K562 (cell line): ENCODE data around the gene SEPTIN1. TPM values are rescaled to one million over a fixed set of nuclear protein-coding genes. Genes with fewer than 3 reads are reported as not detected.

Experiments used
- CBX3 ChIP-seq, 2 experiments: IDR thresholded peaks; 1 replicate in 1 of 2; 2 replicates in 1 of 2; pipeline ENCODE4 v1.6.1; 2012; ENCODE audit warnings: inconsistent platforms in 2 of 2, low read length in 2 of 2, borderline replicate concordance in 1 of 2, control low read depth in 1 of 2
- CEBPG ChIP-seq, 3 experiments: fragments of 200-800 bp in 1 of 3; sonication (Bioruptor generic) in 1 of 3; sonication (generic) in 1 of 3; formaldehyde crosslinking in 1 of 3; IDR thresholded peaks in 2 of 3; conservative IDR thresholded peaks in 1 of 3; 2 replicates each; pipeline versions ENCODE4 v1.6.1 to v1.8.0; 2016 to 2022; ENCODE audit warnings: missing compliant biosample characterization in 2 of 3, missing genetic modification characterization in 2 of 3, mild to moderate bottlenecking in 1 of 3, missing genetic modification reagents in 1 of 3
- CREB1 ChIP-seq, 2 experiments: sonication (generic) in 1 of 2; formaldehyde crosslinking in 1 of 2; IDR thresholded peaks; 2 replicates each; pipeline versions ENCODE4 v1.6.1 to v1.8.0; 2012 to 2022; ENCODE audit warnings: inconsistent platforms in 1 of 2, mild to moderate bottlenecking in 1 of 2, missing genetic modification reagents in 1 of 2, moderate library complexity in 1 of 2
- FOXJ3 ChIP-seq: sonication (generic); formaldehyde crosslinking; IDR thresholded peaks from 2 replicates; pipeline ENCODE4 v1.4.0; 2020; ENCODE audit warnings: mild to moderate bottlenecking, missing genetic modification reagents
- GATAD2A ChIP-seq: fragments of 450-650 bp; IDR thresholded peaks from 2 replicates; pipeline ENCODE4 v1.6.1; 2017
- HNRNPLL ChIP-seq: fragments of 200-400 bp; formaldehyde crosslinking; IDR thresholded peaks from 2 replicates; pipeline ENCODE4 v1.6.1; 2017; ENCODE audit warnings: low read length, low read depth, mild to moderate bottlenecking; ENCODE audit not compliant: poor library complexity, severe bottlenecking
- KDM2B ChIP-seq: fragments of 250-450 bp; sonication (Bioruptor Pico); IDR thresholded peaks from 2 replicates; pipeline ENCODE4 v1.8.0; 2021; ENCODE audit warnings: mild to moderate bottlenecking, moderate library complexity
- MGA ChIP-seq: fragments of 450-650 bp; IDR thresholded peaks from 2 replicates; pipeline ENCODE4 v1.6.1; 2016; ENCODE audit warnings: mild to moderate bottlenecking, moderate library complexity
- NFATC3 ChIP-seq: fragments of 450-650 bp; IDR thresholded peaks from 2 replicates; pipeline ENCODE4 v1.6.1; 2017; ENCODE audit warnings: mild to moderate bottlenecking
- SMARCA5 ChIP-seq: fragments of 450-650 bp; IDR thresholded peaks from 2 replicates; pipeline ENCODE4 v1.6.1; 2016
- SNIP1 ChIP-seq: fragments of 450-650 bp; IDR thresholded peaks from 2 replicates; pipeline ENCODE4 v1.7.1; 2017; ENCODE audit warnings: low read depth, mild to moderate bottlenecking
- SREBF2 ChIP-seq: sonication (generic); formaldehyde crosslinking; IDR thresholded peaks from 2 replicates; pipeline ENCODE4 v1.4.0; 2020; ENCODE audit warnings: mild to moderate bottlenecking, missing genetic modification reagents
- STAT5B ChIP-seq: fragments of 250-450 bp; sonication (Bioruptor Pico); IDR thresholded peaks from 2 replicates; pipeline ENCODE4 v1.8.0; 2021; ENCODE audit warnings: mild to moderate bottlenecking, inconsistent platforms
- ZNF12 ChIP-seq: sonication (generic); formaldehyde crosslinking; IDR thresholded peaks from 2 replicates; pipeline ENCODE4 v1.4.0; 2020; ENCODE audit warnings: mild to moderate bottlenecking, missing genetic modification reagents
- ZNF23 ChIP-seq: fragments of 250-450 bp; sonication (Bioruptor Pico); IDR thresholded peaks from 2 replicates; pipeline ENCODE4 v1.4.0; 2020; ENCODE audit warnings: mild to moderate bottlenecking
- ZNF253 ChIP-seq: fragments of 250-450 bp; sonication (Bioruptor Pico); conservative IDR thresholded peaks from 2 replicates; pipeline ENCODE4 v1.6.1; 2021; ENCODE audit warnings: mild to moderate bottlenecking
- ZNF79 ChIP-seq: fragments of 250-450 bp; sonication (Bioruptor Pico); IDR thresholded peaks from 2 replicates; pipeline ENCODE4 v1.4.0; 2020; ENCODE audit warnings: low read depth, mild to moderate bottlenecking, moderate library complexity
- ZSCAN32 ChIP-seq: fragments of 450-650 bp; formaldehyde crosslinking; IDR thresholded peaks from 2 replicates; pipeline ENCODE4 v1.4.0; 2020; ENCODE audit warnings: mild to moderate bottlenecking, moderate library complexity
- polyA plus RNA-seq, 8 experiments: library from polyadenylated mRNA; depleted of rRNA in 4 of 8; stranded (reverse) in 5 of 8; unstranded in 3 of 8; fragments of >200 nt; fragmentation: Nextera tagmentation in 2 of 8; fragmentation: Illumina TruSeq in 1 of 8; extraction: Ambion mirVana in 2 of 8; extraction: Trizol in 1 of 8; gene quantifications; 2 replicates each; pipeline versions ENCODE4 v1.2.1 to v1.2.3, GENCODE V29; 2011 to 2014; ENCODE audit warnings: inconsistent platforms in 1 of 8, missing spikeins in 1 of 8
- total RNA-seq, 7 experiments: library from RNA; depleted of rRNA in 6 of 7; stranded (reverse); fragments of >200 nt in 6 of 7; fragmentation: Illumina TruSeq in 2 of 7; extraction: Trizol in 2 of 7; gene quantifications; 2 replicates each; pipeline versions ENCODE4 v1.2.1 to v1.2.3, GENCODE V29; 2011 to 2021; ENCODE audit warnings: low replicate concordance in 1 of 7

The SEPTIN1 gene
- total and polyA plus RNA-seq, 9 of the 15 experiments (the other 6 are each of a cell fraction or from before 2014, with no cell fraction given) = 0.23 to 5.6 (median 1.7) TPM; not detected in 1

- TF ChIP-seq MGA (no peak), ZNF12 (CRISPR knock-in tag) (no peak), SNIP1 (no peak), ZNF23 (no peak), ZNF79 (CRISPR knock-in tag) (no peak), ZSCAN32 (CRISPR knock-in tag) (no peak), SMARCA5 (peak; percentile 67), CEBPG (CRISPR knock-in tag; IDR thresholded peaks at IDR 0.05) (no peak; the same call in 1 of the 2 replicates), CEBPG (tag; conservative IDR thresholded peaks at IDR 0.05 in 1 of 2, IDR thresholded peaks at IDR 0.05 in 1 of 2) (no peak), GATAD2A (peak; percentile 83; the same call in 1 of the 2 replicates), CREB1 (IDR thresholded peaks at IDR 0.05) (0 out of 2 replicates have a peak, but pooled peaks have one; percentile 38), CREB1 (CRISPR knock-in tag; IDR thresholded peaks at IDR 0.05) (peak; percentile 29; the same call in 1 of the 2 replicates), NFATC3 (no peak), FOXJ3 (CRISPR knock-in tag) (no peak), HNRNPLL (peak; percentile 13), STAT5B (CRISPR knock-in tag) (no peak), KDM2B (CRISPR knock-in tag) (no peak), ZNF253 (CRISPR knock-in tag) (no peak), CBX3 (IDR thresholded peaks at IDR 0.05; ENCODE audit: borderline replicate concordance in 1 of 2, low read length in 2 of 2) (peak in 1 of 2 experiments; percentile 74; a peak in 1 of 3 replicates), SREBF2 (CRISPR knock-in tag) (no peak)
Observed at GRCh38 chr16:30381291-30382041, 895 bp downstream of the SEPTIN1 start (continued).
